HepG2 (cell line): Measurements from ENCODE around the gene TOP2A. TPM values are rescaled to one million over a fixed set of nuclear protein-coding genes. Genes with fewer than 3 reads are reported as not detected.
A peak's percentile ranks its signal among the peaks of the same experiment; 100 is the strongest.

Experiments
- CEBPB ChIP-seq: IDR thresholded peaks from 2 replicates; pipeline ENCODE4 v1.6.1; 2011; ENCODE audit warnings: low read depth, low read length, improper control_type of control experiment, borderline replicate concordance
- ESRRA ChIP-seq: sonication (generic); formaldehyde crosslinking; IDR thresholded peaks from 2 replicates; pipeline ENCODE4 v1.5.1; 2020; ENCODE audit warnings: mild to moderate bottlenecking, low read depth, missing genetic modification reagents
- FOXJ3 ChIP-seq: sonication (generic); formaldehyde crosslinking; IDR thresholded peaks from 2 replicates; pipeline ENCODE4 v1.4.0; 2020; ENCODE audit warnings: missing genetic modification reagents, mild to moderate bottlenecking, borderline replicate concordance
- MATR3 ChIP-seq: sonication (generic); formaldehyde crosslinking; IDR thresholded peaks from 2 replicates; pipeline ENCODE4 v1.4.0; 2020; ENCODE audit warnings: missing genetic modification reagents
- MXD4 ChIP-seq: IDR thresholded peaks from 2 replicates; pipeline ENCODE4 v1.6.1; 2016; ENCODE audit warnings: mild to moderate bottlenecking, missing biosample characterization, missing genetic modification reagents
- NFE2 ChIP-seq: sonication (generic); formaldehyde crosslinking; IDR thresholded peaks from 2 replicates; pipeline ENCODE4 v1.4.0; 2020; ENCODE audit warnings: missing genetic modification reagents
- NFYB ChIP-seq: sonication (generic); formaldehyde crosslinking; IDR thresholded peaks from 2 replicates; pipeline ENCODE4 v1.4.0; 2020; ENCODE audit warnings: missing genetic modification reagents
- SNRNP70 ChIP-seq: fragments of 200-400 bp; formaldehyde crosslinking; IDR thresholded peaks from 2 replicates; pipeline ENCODE4 v1.6.1; 2017; ENCODE audit warnings: mild to moderate bottlenecking, low read depth, low read length, moderate library complexity
- SRSF4 ChIP-seq: fragments of 200-400 bp; formaldehyde crosslinking; IDR thresholded peaks from one replicate; pipeline ENCODE4 v1.6.1; 2018; ENCODE audit warnings: mild to moderate bottlenecking, low read depth, low read length, moderate library complexity; ENCODE audit not compliant: poor library complexity, severe bottlenecking
- TOE1 ChIP-seq: sonication (generic); formaldehyde crosslinking; IDR thresholded peaks from 2 replicates; pipeline ENCODE4 v1.4.0; 2020; ENCODE audit warnings: mild to moderate bottlenecking, missing genetic modification reagents
- ZNF12 ChIP-seq: sonication (generic); formaldehyde crosslinking; IDR thresholded peaks from 2 replicates; pipeline ENCODE4 v1.5.0; 2020; ENCODE audit warnings: missing genetic modification reagents
- ZNF230 ChIP-seq: sonication (generic); formaldehyde crosslinking; IDR thresholded peaks from 2 replicates; pipeline ENCODE4 v1.4.0; 2020; ENCODE audit warnings: mild to moderate bottlenecking, missing genetic modification reagents
- ZNF292 ChIP-seq: sonication (generic); formaldehyde crosslinking; IDR thresholded peaks from 2 replicates; pipeline ENCODE4 v1.8.1; 2022; ENCODE audit warnings: mild to moderate bottlenecking, low read depth, missing genetic modification reagents, borderline replicate concordance
- ZNF530 ChIP-seq: sonication (generic); formaldehyde crosslinking; IDR thresholded peaks from 2 replicates; pipeline ENCODE4 v1.5.0; 2020; ENCODE audit warnings: low read depth, mild to moderate bottlenecking, missing genetic modification reagents
- ZNF563 ChIP-seq: sonication (generic); formaldehyde crosslinking; IDR thresholded peaks from 2 replicates; pipeline ENCODE4 v1.8.0; 2022; ENCODE audit warnings: mild to moderate bottlenecking, moderate library complexity, missing genetic modification reagents
- ZNF777 ChIP-seq: sonication (generic); formaldehyde crosslinking; IDR thresholded peaks from 2 replicates; pipeline ENCODE4 v1.4.0; 2020; ENCODE audit warnings: missing genetic modification reagents
- polyA plus RNA-seq, 8 experiments: library from polyadenylated mRNA; depleted of rRNA in 3 of 8; stranded (reverse) in 7 of 8; unstranded in 1 of 8; fragments of >200 nt; fragmentation: Illumina TruSeq in 4 of 8; extraction: Trizol in 4 of 8; gene quantifications; 2 replicates each; pipeline versions ENCODE4 v1.2.1 to v1.2.3, GENCODE V29; 2011 to 2016; ENCODE audit warnings: low read depth in 4 of 8, missing spikeins in 1 of 8, mixed read lengths in 1 of 8; ENCODE audit not compliant: insufficient read depth in 1 of 8
- total RNA-seq, 5 experiments: library from RNA; depleted of rRNA; stranded (reverse); fragments of >200 nt; fragmentation: Illumina TruSeq; extraction: Trizol; gene quantifications; 2 replicates each; pipeline ENCODE4 v1.2.3, GENCODE V29; 2016; ENCODE audit warnings: low read depth in 1 of 5
- TF ChIP-seq, protein P1 (sequence below): sonication (generic); IDR thresholded peaks from 2 replicates; pipeline ENCODE4 v1.6.1; 2016; ENCODE audit warnings: low read depth, borderline replicate concordance
- TF ChIP-seq, protein P2 (sequence below): sonication (generic); formaldehyde crosslinking; IDR thresholded peaks from 2 replicates; pipeline ENCODE4 v1.4.0; 2020; ENCODE audit warnings: missing genetic modification reagents
- TF ChIP-seq, protein P3 (sequence below): sonication (generic); formaldehyde crosslinking; IDR thresholded peaks from 2 replicates; pipeline ENCODE4 v1.4.0; 2020; ENCODE audit warnings: mild to moderate bottlenecking, missing genetic modification reagents
- TF ChIP-seq, protein P4 (sequence below): sonication (generic); formaldehyde crosslinking; IDR thresholded peaks from 2 replicates; pipeline ENCODE4 v1.4.0; 2020; ENCODE audit warnings: missing genetic modification reagents, mild to moderate bottlenecking, borderline replicate concordance
- TF ChIP-seq, protein P5 (sequence below): sonication (generic); formaldehyde crosslinking; IDR thresholded peaks from 2 replicates; pipeline ENCODE4 v1.8.0; 2022; ENCODE audit warnings: low read depth, missing genetic modification reagents
- TF ChIP-seq, protein P6 (sequence below): sonication (generic); formaldehyde crosslinking; IDR thresholded peaks from 2 replicates; pipeline ENCODE4 v1.4.0; 2020; ENCODE audit warnings: low read depth, mild to moderate bottlenecking, missing genetic modification reagents

TOP2A gene
- total and polyA plus RNA-seq, 2 of the 13 experiments (the other 11 are each of a cell fraction or from before 2014, with no cell fraction given), result 108 to 327 TPM

DNA sequence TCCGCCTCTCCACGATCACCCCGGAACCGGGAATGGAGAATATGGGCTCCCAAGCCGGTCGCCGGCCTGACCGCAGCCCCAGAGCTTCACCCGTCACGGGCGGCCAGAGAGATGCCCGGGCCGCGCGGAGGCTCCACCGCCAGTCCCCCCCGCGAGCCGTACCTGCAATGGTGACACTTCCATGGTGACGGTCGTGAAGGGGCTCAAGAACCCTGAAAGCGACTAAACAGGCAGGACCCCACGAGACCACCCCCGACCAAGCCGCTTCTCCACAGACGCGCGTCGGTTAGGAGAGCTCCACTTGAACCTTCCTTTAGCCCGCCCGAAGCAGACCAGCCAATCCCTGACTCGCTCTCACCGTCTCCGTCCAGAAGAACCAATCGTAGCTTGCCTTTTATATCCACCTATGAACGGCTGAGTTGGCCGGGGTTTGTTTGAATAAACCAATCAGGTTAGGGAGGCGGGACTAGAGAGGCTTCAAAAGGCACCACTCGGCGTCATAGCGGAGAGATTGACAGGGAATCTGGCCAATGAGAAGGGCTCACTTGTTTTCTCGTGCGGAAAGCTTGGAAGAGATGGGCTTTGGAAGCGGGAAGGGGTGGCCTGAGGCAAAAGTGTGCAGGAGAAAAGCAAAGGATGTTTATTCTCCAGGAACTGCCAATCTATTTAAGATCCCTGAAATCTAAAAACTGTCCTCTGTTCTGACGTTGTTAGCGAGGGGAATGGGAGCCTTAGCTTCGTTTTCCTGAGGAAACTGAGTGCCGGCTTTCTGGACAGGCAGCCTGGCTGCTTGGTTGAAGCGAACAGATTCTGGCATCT lies at the start of gene TOP2A (continued):
- no peak for TF ChIP-seq NFE2 (CRISPR knock-in tag)
- no peak for TF ChIP-seq CEBPB
- no peak for TF ChIP-seq TOE1 (CRISPR knock-in tag)
- TF ChIP-seq, protein P1, sequence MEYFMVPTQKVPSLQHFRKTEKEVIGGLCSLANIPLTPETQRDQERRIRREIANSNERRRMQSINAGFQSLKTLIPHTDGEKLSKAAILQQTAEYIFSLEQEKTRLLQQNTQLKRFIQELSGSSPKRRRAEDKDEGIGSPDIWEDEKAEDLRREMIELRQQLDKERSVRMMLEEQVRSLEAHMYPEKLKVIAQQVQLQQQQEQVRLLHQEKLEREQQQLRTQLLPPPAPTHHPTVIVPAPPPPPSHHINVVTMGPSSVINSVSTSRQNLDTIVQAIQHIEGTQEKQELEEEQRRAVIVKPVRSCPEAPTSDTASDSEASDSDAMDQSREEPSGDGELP, result no peak; the same call in 1 of the 2 replicates
- TF ChIP-seq SRSF4, result no peak
- TF ChIP-seq FOXJ3, result no peak; the same call in 1 of the 2 replicates
- TF ChIP-seq, protein P2, sequence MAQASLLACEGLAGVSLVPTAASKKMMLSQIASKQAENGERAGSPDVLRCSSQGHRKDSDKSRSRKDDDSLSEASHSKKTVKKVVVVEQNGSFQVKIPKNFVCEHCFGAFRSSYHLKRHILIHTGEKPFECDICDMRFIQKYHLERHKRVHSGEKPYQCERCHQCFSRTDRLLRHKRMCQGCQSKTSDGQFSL (CRISPR knock-in tag), result no peak; the same call in 1 of the 2 replicates
- peak; percentile 99 for TF ChIP-seq NFYB
- TF ChIP-seq, protein P3, sequence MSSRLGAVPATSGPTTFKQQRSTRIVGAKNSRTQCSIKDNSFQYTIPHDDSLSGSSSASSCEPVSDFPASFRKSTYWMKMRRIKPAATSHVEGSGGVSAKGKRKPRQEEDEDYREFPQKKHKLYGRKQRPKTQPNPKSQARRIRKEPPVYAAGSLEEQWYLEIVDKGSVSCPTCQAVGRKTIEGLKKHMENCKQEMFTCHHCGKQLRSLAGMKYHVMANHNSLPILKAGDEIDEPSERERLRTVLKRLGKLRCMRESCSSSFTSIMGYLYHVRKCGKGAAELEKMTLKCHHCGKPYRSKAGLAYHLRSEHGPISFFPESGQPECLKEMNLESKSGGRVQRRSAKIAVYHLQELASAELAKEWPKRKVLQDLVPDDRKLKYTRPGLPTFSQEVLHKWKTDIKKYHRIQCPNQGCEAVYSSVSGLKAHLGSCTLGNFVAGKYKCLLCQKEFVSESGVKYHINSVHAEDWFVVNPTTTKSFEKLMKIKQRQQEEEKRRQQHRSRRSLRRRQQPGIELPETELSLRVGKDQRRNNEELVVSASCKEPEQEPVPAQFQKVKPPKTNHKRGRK (CRISPR knock-in tag), result no peak
- no peak for TF ChIP-seq SNRNP70
- TF ChIP-seq ZNF777, result peak; percentile 72
- TF ChIP-seq, protein P4, sequence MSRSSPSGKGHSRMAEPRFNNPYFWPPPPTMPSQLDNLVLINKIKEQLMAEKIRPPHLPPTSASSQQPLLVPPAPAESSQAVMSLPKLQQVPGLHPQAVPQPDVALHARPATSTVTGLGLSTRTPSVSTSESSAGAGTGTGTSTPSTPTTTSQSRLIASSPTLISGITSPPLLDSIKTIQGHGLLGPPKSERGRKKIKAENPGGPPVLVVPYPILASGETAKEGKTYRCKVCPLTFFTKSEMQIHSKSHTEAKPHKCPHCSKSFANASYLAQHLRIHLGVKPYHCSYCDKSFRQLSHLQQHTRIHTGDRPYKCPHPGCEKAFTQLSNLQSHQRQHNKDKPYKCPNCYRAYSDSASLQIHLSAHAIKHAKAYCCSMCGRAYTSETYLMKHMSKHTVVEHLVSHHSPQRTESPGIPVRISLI (CRISPR knock-in tag), result no peak
- TF ChIP-seq ESRRA, result peak; percentile 53; the same call in 1 of the 2 replicates
- TF ChIP-seq MXD4 (CRISPR knock-in tag), result no peak
- no peak for TF ChIP-seq ZNF563 (CRISPR knock-in tag)
- TF ChIP-seq, protein P5, sequence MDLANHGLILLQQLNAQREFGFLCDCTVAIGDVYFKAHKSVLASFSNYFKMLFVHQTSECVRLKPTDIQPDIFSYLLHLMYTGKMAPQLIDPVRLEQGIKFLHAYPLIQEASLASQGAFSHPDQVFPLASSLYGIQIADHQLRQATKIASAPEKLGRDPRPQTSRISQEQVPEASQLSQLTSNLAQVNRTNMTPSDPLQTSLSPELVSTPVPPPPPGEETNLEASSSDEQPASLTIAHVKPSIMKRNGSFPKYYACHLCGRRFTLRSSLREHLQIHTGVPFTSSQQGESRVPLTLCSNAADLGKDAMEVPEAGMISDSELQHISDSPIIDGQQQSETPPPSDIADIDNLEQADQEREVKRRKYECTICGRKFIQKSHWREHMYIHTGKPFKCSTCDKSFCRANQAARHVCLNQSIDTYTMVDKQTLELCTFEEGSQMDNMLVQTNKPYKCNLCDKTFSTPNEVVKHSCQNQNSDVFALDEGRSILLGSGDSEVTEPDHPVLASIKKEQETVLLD (CRISPR knock-in tag), result no peak; the same call in 1 of the 2 replicates
- no peak for TF ChIP-seq MATR3 (CRISPR knock-in tag)
- peak; percentile 26; the same call in 1 of the 2 replicates for TF ChIP-seq ZNF12 (CRISPR knock-in tag)
- TF ChIP-seq, protein P6, sequence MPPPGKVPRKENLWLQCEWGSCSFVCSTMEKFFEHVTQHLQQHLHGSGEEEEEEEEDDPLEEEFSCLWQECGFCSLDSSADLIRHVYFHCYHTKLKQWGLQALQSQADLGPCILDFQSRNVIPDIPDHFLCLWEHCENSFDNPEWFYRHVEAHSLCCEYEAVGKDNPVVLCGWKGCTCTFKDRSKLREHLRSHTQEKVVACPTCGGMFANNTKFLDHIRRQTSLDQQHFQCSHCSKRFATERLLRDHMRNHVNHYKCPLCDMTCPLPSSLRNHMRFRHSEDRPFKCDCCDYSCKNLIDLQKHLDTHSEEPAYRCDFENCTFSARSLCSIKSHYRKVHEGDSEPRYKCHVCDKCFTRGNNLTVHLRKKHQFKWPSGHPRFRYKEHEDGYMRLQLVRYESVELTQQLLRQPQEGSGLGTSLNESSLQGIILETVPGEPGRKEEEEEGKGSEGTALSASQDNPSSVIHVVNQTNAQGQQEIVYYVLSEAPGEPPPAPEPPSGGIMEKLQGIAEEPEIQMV, result no peak
- no peak for TF ChIP-seq ZNF292 (CRISPR knock-in tag)
- TF ChIP-seq ZNF230 (CRISPR knock-in tag), result no peak
- no peak for TF ChIP-seq ZNF530 (CRISPR knock-in tag)
